HL-60/S4 treated with retinoic acid at 250 ng/mL for 4 days and 3 days (cell line): ENCODE results near the gene PLSCR1.
"Not testable (repeated sequence)": the region's sequence is repeated elsewhere in the genome, so short reads cannot be mapped to it uniquely, and the experiment has no call there.

Source experiments
- in situ Hi-C: fragments of 300-500 bp; cut with MboI; formaldehyde crosslinking; loops from 2 replicates; pipeline ENCODE4 v1.7.0; 2022; ENCODE audit warnings: low sequenced_read_pairs

The PLSCR1 gene

DNA sequence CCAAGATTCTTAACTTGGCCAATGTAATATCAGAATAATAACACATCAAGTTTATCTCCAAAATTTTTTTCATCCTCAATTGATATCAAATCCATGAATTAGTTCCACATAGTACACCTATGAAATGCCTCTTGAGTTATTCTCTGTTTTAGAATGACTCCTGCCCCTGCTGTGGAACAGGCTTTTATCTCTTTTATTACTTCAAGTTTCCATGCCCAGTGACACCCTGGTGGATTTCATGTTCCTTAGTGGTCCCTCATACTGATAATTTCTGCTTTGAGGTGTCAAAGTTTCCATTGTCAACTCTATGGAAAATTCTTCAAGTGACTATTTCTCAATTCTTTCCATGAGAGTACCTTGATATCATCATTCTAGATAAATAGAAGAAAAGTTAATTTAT, 24.6 kb downstream of the PLSCR1 start:
- in situ Hi-C loops: no loop called here

DNA sequence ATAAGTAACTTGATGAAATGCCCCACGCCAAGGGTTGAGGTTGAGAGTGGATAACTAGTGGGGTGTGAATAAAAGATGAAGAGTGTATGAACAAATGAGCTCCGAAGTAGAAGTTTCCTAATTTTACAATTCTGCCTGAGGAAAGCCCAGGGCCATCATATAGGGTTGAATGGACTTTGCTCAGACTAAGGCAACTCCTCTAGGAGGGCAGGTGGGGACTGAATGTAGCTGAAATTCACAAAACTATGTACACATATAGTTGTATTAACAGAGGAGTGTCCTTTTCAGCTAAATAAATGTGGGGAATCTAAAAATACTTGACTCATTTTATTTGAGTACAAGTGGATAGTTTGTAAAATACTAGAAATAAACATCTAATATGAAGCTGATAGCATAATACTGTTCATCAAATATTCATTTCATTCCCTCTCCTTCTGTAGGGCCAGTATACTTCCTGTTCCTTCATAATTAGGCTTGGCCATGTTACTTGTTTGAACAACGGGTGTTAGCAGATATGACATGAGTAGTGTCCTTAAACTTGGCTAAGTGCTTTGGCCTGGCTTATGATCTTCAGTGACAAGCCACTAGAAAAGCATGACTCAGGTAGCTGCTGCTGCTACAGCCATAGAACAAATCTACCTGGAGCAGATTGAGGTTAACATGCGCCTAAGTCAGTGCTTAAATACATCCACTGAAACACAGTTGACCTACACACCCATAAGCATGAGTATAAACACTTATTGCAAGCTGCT, 26.5 kb downstream of the PLSCR1 start:
- in situ Hi-C loops: no loop called here

DNA sequence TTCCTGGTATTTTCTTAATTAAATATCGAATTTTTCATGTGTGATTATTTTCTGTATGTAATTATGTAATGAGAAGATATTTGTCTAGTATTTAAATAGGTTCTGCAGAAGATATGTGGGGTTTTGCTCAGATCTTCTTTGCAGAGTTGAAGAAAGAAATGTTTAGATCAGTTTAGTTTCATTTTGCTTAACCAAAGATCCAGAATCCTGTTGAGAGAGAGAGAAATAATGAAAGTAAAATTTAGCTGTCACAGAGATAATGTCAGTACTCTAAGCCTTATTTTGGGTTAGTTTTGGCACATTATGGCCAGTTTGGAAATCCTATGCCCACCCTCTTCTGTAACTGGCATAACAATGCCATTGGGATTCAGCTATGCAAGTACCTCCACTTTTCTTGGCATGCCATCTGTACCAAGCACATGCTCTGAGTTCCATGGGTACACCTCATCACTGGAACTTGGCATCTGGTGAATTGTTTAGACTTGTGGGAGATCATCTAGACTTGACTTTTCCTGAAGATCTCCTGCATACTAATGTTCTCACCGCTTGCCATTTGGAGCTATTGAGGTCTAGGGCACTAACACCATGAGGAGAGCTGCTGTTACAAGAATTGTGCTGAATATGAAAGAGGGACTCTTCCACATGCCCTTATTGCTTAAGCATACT, 30.9 kb downstream of the PLSCR1 start:
- in situ Hi-C loops: no loop called here

DNA sequence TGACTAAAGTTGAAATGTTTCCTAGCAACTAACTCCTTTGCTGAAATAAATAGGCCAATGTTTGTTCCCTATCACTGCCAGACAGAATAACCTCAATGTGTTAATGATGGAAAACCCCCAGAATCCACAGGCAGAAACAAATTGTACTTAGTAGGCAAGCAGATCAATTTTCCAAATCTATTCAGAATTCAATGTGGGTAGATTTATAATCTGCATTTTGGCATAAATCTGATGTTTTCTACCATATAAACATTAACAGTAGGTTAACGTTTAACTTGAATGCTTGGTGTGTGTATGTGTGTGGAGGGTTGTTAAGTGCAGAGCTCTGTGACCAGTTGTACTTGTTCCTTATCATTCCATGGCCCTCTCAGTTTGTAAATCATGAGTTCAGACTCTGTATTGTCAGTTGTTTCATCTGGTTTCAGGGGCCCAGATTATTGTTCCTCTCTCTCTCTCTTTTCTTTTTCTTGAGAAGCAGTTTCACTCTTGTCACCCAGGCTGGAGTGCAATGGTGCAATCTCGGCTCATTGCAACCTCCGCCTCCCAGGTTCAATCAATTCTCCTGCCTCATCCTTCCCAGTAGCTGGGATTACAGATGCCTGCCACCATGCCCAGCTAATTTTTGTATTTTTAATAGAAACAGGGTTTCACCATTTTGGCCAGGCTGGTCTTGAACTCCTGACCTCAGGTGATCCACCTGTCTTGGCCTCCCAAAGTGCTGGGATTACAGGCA, 32.8 kb downstream of the PLSCR1 start:
- in situ Hi-C loops: no loop called here

DNA sequence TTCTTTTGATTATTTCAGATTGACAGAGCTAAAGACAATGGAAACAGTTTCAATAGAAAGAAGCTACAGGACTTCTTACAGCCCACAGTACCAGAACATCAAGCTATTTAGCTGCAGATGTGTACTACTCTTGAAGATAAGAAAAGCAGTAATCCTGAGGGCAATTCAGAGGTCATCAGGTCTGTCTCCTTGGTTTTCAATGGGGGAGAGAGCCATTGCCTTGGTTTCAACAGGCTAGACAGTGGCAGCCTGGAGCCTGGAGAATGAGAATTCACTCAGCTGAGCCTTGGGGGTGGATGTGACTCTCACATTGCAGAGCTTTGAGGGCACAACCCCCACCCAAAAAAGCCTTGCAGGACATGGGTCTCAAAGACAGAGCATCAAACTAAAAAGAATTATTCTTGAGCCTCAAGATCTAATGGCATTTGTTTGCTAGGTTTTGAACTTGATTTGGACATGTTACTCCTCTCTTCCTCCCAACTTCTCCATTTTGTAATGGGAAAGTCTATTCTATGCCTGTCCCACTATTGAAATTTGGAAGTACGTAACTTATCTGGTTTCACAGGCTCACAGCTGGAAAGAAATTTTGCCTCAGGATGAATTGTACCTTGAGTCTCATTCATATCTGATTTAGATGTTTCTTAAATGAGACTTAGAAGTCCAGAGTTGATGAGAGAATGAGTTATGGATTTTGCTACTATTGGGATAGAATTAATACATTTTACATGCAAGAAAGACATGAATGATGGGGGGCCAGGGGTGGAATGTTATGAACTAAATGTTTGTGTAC, 36.9 kb downstream of the PLSCR1 start:
- in situ Hi-C loops: no loop called here

DNA sequence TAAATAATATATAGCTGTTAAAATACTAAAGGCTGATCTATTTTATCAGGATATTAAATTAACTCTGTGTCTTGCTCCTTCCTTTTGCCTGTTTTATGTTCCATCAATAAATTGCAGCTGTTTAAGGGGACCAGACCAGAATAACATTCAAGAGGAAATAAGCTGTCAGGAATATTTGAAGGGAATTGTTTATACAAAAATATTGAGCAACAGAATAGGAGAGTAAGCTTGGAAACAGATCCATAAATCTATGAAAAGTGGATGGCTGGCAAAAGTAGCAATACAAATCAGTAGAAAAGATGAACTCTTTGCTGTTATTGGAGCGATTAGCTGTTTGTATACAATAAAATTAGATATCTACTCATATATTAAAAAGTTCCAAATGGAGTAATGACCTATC, 38.9 kb downstream of the PLSCR1 start:
- in situ Hi-C loops: no loop called here

DNA sequence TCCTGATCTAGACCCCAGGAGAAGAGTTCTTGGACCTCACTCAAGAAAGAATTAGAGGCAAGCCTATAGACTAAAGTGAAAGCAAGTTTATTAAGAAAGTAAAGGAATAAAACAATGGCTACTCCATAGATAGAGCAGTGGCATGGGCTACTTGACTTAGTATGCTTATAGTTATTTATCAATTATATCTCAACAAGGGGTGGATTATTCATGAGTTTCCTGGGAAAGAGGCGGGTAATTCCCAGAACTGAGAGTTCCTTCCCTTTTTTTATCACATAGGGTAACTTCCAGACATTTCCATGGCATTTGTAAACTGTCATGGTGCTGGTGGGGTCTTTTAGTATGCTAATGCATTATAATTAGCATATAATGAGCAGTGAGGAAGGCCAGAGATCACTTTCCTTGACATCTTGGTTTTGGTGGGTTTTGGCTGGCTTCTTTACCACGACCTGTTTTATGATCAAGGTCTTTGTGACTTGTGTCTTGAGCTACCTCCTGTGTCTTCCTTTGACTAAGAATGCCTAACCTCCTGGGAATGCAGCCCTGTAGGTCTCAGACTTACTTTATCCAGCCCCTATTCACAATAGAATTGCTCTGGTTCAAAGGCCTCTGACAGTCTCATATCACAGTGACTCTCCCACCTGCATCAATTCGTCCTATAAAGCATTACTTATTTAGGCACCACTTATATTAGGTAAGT, 39.8 kb downstream of the PLSCR1 start:
- in situ Hi-C loops: no loop called here

DNA sequence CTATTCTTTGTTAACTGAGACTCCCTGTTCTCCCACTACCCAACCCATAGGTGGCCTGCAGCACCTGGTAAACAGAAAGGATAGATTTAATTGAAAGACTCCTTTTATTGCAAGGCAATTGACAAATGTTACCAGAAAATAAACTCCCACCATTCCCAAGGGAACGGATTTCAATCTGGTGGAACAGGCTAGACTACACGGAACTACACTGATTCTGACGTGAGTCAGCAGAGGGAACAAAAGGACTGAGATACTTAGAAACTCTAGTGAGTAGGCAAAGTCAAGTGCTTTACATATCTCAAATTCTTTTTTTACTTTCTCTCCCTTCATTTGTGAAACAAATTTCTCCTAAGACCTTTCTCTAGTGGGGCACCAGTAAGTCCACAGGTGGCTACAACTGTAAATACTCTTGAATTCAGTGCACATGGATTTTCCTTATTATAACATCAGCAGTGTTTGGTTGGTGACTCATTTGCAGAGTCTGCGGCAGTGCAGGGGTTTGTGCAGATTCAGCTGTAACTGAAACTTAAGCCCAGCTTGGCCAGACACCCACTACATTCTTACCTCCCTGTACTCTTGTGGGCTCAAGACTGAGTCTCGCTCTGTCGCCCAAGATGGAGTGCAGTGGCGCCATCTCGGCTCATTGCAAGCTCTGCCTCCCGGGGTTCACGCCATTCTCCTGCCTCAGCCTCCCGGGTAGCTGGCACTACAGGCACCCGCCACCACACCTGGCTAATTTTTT, 40.8 kb downstream of the PLSCR1 start:
- in situ Hi-C loops: no loop called here

DNA sequence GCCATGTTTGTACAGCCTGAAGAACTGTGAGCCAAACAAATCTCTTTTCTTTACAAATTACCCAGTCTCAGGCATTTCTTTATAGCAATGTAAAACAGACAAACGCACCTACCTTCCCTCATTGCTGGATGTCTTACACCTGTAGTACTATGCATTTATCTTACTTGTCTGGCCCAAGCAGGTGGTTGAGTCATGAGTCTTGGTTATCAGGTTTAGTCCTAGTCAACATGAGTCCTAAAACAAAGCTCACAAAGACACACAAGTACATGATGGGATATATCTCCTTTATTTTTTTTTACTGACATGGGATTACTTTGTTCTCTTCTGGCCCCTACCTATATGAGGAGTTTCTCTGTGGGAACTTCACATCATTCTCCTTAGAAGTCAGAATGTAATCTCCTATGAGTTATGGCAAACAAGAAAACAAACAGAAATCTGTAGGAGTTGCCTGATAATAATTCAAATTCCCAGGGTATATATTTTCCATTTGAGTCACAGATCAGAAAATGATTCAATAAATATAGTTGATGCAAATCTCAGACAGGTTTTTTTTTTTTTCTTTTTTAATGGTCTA, 41.4 kb downstream of the PLSCR1 start:
- in situ Hi-C loops: no loop called here

DNA sequence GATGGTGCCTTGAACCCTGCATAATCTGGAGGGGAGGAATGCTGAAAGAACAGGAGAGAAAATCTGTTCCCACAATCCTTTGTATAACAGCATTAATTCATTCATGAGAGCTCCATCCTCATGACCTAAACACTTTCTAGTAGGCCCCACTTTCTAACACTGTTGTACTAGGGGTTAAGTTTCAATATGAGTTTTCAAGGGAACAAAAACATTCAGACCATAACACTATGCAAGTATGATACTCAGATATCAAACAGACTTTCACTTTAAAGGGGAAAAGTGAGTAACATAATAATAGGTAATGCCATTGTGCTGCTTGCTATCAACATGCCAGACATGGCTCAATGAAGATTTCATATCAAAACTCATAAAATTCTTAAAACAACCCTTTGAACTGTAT, 42.7 kb downstream of the PLSCR1 start:
- in situ Hi-C loops: no loop called here

DNA sequence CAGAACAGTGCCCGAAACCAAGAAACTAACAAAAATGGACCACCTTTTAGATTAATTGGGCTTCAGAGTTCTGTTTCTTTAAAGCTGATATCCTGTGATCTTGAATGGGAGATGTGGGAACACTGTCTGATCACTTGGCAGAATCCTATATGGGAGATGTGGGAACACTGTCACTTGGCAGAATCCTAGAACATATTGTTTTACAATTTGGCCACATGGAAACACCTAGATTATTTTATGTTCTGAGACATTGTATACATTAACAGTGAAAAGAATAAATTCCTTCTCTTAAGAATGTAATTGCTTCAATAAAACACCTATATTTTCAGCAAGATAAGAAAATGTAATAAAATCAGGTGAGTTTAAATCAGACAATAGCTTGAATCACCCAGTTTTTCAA, 44.7 kb downstream of the PLSCR1 start:
- in situ Hi-C loops: no loop called here

DNA sequence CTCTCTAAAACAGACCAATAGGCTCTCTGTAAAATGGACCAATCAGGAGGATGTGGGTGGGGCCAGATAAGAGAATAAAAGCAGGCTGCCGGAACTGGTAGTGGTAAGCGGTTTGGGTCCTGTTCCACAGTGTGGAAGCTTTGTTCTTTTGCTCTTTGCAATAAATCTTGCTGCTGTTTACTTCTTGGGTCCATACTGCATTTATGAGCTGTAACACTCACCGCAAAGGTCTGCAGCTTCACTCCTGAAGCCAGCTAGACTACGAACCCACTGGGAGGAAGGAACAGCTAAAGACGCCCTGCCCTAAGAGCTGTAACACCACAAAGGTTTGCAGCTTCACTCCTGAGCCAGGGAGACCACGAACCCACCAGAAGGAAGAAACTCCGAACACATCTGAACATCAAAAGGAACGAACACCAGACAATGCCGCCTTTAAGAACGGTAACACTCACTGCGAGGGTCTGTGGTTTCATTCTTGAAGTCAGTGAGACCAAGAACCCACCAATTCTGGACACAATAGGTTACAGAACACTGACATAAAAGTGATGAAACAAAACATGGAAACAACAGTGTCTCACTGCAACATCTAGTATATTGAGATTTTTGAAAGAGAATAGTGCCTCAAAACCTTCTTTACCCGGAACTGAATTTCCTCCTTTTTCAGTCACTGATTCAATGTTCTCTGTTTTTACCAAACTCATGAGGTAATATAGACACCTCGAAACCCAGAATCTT, 46.2 kb downstream of the PLSCR1 start:
- in situ Hi-C loops: no loop called here

DNA sequence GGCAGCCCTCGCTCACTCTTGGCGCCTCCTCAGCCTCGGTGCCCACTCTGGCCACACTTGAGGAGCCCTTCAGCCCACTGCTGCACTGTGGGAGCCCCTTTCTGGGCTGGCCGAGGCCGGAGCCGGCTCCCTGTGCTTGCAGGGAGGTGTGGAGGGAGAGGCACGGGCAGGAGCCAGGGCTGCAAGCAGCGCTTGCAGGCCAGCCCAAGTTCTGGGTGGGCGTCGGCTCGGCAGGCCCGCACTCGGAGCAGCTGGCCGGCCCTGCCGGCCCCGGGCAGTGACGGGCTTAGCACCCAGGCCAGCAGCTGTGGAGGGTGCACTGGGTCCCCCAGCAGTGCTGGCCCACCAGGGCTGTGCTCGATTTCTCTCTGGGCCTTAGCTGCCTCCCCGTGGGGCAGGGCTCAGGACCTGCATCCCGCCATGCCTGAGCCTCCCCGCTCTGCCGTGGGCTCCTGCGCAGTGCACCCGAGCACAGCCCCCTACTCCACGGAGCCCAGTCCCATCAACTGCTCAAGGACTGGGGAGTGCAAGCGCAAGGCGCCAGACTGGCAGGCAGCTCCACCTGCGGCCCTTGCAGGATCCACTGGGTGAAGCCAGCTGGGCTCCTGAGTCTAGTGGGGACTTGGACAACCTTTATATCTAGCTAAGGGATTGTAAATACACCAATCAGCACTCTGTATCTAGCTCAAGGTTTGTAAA, 47.1 kb downstream of the PLSCR1 start:
- in situ Hi-C loops: not testable (repeated sequence)

DNA sequence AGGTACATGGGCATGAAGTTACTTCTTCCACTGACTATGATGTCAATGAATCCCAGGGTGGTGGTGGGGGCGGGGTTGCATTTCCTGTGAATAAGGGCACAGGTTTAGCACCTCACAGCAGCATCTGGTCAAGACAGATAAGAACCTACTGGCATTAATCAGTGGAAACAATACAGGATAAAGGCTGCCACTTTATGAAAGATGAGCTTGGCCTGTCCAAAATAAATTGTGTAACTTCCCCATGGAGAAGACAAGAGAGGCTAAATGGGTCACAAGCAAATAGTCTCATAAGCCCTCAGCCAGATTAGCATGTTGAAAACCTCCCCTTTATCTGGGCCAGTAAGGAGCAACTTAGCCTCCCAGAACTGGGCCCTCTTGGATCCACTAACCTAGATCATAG, 47.7 kb downstream of the PLSCR1 start:
- in situ Hi-C loops: no loop called here

DNA sequence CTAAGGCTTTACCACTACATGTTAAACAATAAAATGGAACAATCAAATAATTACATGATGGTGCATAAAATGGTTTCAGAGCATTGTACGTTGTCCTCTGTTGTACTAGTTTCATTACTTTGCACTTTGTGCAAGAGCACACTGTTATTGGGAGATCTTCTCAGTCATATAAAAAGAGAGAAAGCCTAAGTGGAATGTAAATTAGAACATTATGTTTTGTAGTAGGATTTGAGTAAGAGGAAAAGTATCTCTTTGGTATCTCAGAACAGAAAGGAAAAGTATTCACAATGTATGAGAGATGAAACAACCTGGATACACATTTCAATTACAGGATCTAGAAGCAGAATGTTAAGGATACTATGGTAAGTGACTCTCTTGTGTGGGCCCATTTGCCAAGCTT, 48.2 kb downstream of the PLSCR1 start:
- in situ Hi-C loops: no loop called here

DNA sequence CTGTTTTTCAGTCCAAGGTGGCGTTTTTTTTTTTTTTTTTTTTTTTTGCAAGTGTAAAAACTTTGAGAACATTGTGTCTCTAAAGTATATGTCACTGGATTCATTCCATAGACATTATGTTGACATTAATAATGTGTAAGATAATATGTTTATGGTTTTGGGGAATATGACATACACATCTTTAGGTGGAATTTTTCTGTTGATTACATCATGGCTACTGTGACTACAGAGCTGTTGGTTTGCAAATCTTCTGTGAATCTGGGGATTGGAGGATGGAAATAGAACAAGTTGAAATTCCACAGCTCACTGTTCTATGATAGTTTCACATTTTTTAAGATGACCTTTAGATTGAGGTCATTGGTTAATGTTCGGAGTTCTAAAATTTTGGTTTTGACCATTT, 50.6 kb downstream of the PLSCR1 start:
- in situ Hi-C loops: no loop called here

DNA sequence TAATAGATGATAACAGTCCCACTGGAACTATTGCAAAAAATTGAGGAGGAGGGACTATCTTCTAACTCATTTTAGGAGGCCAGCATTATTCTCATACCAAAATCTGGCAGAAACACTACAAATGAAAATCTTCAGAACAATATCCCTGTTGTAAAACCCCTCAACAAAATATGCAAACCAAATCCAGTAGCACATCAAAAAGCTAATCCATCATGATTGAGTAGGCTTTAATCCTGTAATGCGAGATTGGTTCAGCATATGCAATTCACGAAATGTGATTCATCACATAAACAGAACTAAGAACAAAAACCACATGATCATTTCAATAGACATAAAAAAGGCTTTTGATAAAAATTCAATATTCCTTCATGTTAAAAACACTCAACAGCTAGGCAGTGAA, 51.2 kb downstream of the PLSCR1 start:
- in situ Hi-C loops: no loop called here

DNA sequence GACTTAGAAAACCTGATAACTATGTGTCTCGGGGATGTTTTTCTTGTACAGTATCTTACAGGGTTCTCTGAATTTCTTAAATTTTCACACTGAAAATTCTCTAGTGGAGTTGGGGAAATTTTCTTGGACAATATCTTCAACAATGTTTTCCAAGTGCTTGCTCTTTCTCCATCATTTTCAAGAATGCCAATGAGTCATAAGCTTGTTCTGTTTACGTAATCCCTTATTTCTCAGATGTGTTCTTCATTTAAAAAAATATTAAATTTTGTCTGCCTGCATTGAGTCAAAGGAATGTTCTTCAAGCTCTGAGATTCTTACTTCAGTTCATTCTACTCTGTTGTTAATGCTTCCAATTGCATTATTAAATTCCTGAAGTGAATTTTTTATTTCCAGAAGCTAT, 53.1 kb downstream of the PLSCR1 start:
- in situ Hi-C loops: no loop called here
